Measurements from ENCODE around the gene RAB8B. TPM values are rescaled to one million over a fixed set of nuclear protein-coding genes. Genes with fewer than 3 reads are reported as not detected.

The RAB8B gene
- total RNA-seq, 4 donors from 2014 or later = 7.2 to 33.4 (median 14.3) TPM

GRCh38 chr15:63188247-63188925 lies 1.0 kb upstream of the RAB8B start:
- DNase-seq = no peak
- no peaks in the 10 kb centered on the region for H3K36me3 ChIP-seq
- peaks cover 7 to 22% of the 10 kb centered on the region in 2 donors for H3K4me1 ChIP-seq
- H3K27me3 ChIP-seq = no peaks in the 10 kb centered on the region
- ATAC-seq = peak in 1 of 2 donors; percentile 1
- peak overlapping the region; percentile 76 to 95 (median 84) for H3K27ac ChIP-seq
- intact Hi-C loops (cut with DNase I; ENCODE audit: low total_unique reads) = loop anchor here (2.0 to 5.0 kb wide), 3 partner anchors 16 to 140 kb away; partner anchors contain the start of gene APH1B
- in situ Hi-C loops (cut with MboI; ENCODE audit: low sequenced_read_pairs in 4 of 4) = no loop called here
- TF ChIP-seq, protein P1, sequence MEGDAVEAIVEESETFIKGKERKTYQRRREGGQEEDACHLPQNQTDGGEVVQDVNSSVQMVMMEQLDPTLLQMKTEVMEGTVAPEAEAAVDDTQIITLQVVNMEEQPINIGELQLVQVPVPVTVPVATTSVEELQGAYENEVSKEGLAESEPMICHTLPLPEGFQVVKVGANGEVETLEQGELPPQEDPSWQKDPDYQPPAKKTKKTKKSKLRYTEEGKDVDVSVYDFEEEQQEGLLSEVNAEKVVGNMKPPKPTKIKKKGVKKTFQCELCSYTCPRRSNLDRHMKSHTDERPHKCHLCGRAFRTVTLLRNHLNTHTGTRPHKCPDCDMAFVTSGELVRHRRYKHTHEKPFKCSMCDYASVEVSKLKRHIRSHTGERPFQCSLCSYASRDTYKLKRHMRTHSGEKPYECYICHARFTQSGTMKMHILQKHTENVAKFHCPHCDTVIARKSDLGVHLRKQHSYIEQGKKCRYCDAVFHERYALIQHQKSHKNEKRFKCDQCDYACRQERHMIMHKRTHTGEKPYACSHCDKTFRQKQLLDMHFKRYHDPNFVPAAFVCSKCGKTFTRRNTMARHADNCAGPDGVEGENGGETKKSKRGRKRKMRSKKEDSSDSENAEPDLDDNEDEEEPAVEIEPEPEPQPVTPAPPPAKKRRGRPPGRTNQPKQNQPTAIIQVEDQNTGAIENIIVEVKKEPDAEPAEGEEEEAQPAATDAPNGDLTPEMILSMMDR (IDR thresholded peaks at IDR 0.05 in 4 of 5, conservative IDR thresholded peaks at IDR 0.05 in 1 of 5) = no peak
- no peak for TF ChIP-seq POLR2A (IDR thresholded peaks at IDR 0.05)
- peak overlapping the region; percentile 74 to 99 (median 83) for H3K4me3 ChIP-seq
- no peaks in the 10 kb centered on the region for H3K9me3 ChIP-seq

DNA sequence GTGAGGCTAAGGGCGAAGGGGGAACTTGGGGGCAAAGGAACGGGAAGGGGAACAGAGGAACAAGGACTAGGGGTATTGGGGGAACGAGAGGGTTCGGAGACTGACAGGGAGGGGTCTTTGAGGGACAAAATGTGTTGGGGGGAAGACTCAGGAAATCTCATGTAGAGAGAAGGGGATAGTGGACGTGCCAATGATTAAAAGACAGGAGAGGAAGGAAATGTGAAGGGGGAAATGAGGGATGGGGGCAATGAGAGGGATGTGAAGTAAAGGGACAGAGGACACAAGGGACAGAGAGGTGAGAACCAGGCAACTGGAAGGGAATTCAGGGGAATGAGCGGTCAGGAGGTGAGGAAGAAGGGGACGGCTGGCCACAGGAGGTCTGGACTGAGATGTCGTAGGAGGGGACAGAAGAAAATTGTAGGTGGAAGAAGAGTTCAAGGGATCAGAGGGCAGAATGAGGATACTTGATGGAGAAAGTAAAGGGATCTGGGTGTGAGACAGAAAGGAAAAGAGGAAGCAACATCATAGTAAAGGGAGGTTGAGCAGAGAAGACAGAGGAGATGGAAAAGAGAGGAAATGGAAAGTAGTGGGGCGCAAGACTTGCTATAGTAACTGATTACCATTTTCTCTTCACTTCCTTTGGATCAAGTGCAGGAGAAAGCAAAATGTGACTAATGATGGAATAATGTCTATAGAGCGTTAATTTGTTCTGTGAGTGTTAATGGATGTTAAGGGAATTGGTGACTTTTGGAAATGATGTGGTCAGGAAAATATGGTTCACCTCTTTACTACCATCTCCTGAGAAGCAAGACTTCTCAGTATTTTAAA lies 749 bp downstream of the RAB8B start:
- DNase-seq = no peak
- Histone ChIP-seq H3K4me3 (peak overlapping the region; percentile 68 to 99 (median 83)), H3K4me1 (peaks cover 7 to 36% of the 10 kb centered on the region in 2 donors), H3K27me3 (no peaks in the 10 kb centered on the region), H3K27ac (peak overlapping the region; percentile 76 to 95 (median 84)), H3K9me3 (no peaks in the 10 kb centered on the region), H3K36me3 (no peaks in the 10 kb centered on the region)
- intact Hi-C loops (cut with DNase I; ENCODE audit: low total_unique reads) = loop anchor here (1.0 to 5.0 kb wide), 6 partner anchors 17 to 141 kb away; partner anchors contain the start of genes APH1B and RPS27L
- peak in 1 of 2 donors; percentile 4 for ATAC-seq
- TF ChIP-seq, protein P1 (IDR thresholded peaks at IDR 0.05 in 4 of 5, conservative IDR thresholded peaks at IDR 0.05 in 1 of 5) = no peak
- TF ChIP-seq POLR2A (IDR thresholded peaks at IDR 0.05) = no peak
- in situ Hi-C loops (cut with MboI; ENCODE audit: low sequenced_read_pairs in 4 of 4) = loop anchor here in 1 of 4 donors (5.0 kb wide), 1 partner anchor 42 kb away; no protein-coding TSS in a partner anchor

GRCh38 chr15:63190769-63191649 lies 1.6 kb downstream of the RAB8B start:
- Histone ChIP-seq H3K27me3 (no peaks in the 10 kb centered on the region), H3K36me3 (no peaks in the 10 kb centered on the region), H3K4me3 (peak overlapping the region; percentile 68 to 99 (median 83)), H3K9me3 (no peaks in the 10 kb centered on the region), H3K27ac (peak overlapping the region in 3 of 4 donors; percentile 76 to 95 (median 86)), H3K4me1 (peaks cover 7 to 40% of the 10 kb centered on the region in 2 donors)
- intact Hi-C loops (cut with DNase I; ENCODE audit: low total_unique reads) (loop anchor here (5.0 kb wide), 1 partner anchor 51 kb away; no protein-coding TSS in a partner anchor), in situ Hi-C loops (cut with MboI; ENCODE audit: low sequenced_read_pairs in 4 of 4) (loop anchor here in 1 of 4 donors (5.0 kb wide), 1 partner anchor 41 kb away; no protein-coding TSS in a partner anchor)
- ATAC-seq = no peak
- TF ChIP-seq POLR2A (IDR thresholded peaks at IDR 0.05) = no peak
- TF ChIP-seq, protein P1 (IDR thresholded peaks at IDR 0.05 in 4 of 5, conservative IDR thresholded peaks at IDR 0.05 in 1 of 5) = no peak
- DNase-seq = no peak
